ENCODE data around the gene HOXC11. TPM values are rescaled to one million over a fixed set of nuclear protein-coding genes. Genes with fewer than 3 reads are reported as not detected.

HOXC11 gene
- total RNA-seq, 1 donor: under 0.01 TPM

GRCh38 chr12:53956251-53956887, 16.6 kb upstream of the HOXC11 start:
- DNase-seq (ENCODE audit: low read depth in 2 of 3, low spot score in 2 of 3): peak in 2 of 3 donors; percentile 51 to 68

DNA sequence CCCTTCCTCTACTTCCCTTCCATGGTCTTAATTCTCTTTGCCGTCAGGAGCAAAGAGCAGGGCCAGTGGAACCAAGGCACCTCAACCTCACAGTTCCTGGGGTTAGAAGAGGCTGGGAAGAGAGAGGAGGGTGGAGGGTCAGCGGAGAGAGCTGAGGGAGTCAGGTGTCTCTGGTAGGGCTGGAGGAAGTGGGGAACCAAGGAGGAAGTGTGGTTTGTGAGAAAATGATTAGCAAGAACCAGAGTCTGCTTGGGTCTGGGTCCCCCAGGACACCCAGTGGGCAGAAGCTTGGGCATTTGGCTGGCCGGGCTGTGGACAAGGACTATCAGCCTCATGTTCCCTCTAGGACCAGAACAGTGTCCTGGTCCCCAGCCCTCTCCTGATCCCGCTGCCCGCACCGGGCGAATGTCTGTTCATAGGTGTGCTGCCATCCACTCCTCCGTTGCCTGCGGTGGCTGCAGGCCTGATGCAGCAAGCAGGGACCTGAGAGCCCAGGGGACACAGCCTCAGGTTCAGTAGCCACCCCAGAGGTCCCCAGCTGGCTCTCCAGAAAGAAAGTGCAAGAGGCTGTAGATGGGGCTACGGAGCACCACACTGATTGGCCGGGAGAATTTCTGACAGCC, 15.9 kb upstream of the HOXC11 start:
- no peak for DNase-seq (ENCODE audit: low read depth in 2 of 3, low spot score in 2 of 3)

- no peak for DNase-seq (ENCODE audit: low read depth in 2 of 3, low spot score in 2 of 3)
These were observed 14.8 kb upstream of the HOXC11 start for GRCh38 chr12:53958128-53958527.

DNA sequence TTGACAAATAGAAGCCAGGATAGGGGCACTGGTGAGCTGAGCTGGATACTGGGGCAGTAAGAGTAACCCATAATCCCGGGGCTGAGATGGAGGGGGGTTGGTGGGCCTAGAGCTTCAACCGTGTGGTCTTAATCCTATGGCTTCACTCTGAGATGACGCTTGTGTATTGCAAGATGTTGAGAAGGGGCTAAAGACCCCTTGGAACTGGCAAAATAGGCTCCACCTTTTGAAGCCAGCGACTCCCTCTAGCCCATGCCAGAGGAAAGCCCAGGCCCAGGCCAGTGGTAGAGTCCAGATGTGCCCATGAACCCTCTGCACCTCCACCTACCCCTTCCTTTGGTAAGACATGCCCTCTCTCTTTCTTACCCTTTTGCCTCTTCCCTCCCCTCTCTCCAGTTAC, 13.6 kb upstream of the HOXC11 start:
- no peak for DNase-seq (ENCODE audit: low read depth in 2 of 3, low spot score in 2 of 3)

- no peak for DNase-seq (ENCODE audit: low read depth in 2 of 3, low spot score in 2 of 3)
These were observed 12.5 kb upstream of the HOXC11 start for GRCh38 chr12:53960187-53961024.

- DNase-seq (ENCODE audit: low read depth in 2 of 3, low spot score in 2 of 3): no peak
These were observed 11.7 kb upstream of the HOXC11 start for GRCh38 chr12:53961025-53961761.

DNA sequence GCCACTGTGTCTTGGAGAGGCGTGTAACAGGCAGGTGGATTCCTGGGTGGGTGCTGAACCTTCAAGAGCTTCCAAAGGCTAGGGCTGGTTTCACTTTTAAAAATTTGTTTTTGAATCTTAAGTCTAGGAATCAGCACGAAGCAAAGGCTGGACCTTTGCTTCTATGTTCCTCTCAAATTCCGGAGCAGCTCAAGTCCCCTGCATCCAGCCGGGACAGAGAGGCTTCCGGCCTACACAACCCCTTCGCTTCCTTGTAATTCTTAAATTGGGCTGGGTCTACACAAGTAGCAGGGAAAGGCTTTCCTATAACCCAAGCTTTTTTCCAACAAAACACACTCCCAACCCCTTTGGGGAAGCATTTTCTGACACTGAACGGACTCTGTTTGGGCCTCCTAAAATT, 9.9 kb upstream of the HOXC11 start:
- no peak for DNase-seq (ENCODE audit: low read depth in 2 of 3, low spot score in 2 of 3)

- DNase-seq (ENCODE audit: low read depth in 2 of 3, low spot score in 2 of 3): no peak
These were observed 9.3 kb upstream of the HOXC11 start for GRCh38 chr12:53963434-53964314.

DNA sequence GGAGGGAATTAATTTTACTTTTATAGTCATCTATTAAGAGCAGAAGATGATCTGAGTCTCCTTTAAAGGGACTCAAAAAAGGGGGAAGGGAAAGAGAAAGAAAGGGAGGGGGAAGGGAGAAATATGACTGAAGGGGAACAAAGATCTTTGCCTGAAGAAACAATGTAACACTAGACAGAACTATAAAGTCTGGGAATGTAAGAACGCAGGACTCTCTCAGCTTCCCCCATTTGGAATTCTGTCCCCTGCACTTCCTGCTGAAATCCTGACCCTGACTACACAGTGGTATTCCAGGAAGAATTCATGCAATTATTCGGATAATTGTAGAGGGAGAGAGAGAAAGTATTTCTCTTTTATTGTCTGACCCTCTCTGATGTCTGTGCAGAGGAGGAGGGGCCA, 8.6 kb upstream of the HOXC11 start:
- DNase-seq (ENCODE audit: low read depth in 2 of 3, low spot score in 2 of 3): no peak

GRCh38 chr12:53965281-53966084, 7.4 kb upstream of the HOXC11 start:
- no peak for DNase-seq (ENCODE audit: low read depth in 2 of 3, low spot score in 2 of 3)

- DNase-seq (ENCODE audit: low read depth in 2 of 3, low spot score in 2 of 3): no peak
These were observed 6.9 kb upstream of the HOXC11 start for GRCh38 chr12:53966085-53966384.

DNA sequence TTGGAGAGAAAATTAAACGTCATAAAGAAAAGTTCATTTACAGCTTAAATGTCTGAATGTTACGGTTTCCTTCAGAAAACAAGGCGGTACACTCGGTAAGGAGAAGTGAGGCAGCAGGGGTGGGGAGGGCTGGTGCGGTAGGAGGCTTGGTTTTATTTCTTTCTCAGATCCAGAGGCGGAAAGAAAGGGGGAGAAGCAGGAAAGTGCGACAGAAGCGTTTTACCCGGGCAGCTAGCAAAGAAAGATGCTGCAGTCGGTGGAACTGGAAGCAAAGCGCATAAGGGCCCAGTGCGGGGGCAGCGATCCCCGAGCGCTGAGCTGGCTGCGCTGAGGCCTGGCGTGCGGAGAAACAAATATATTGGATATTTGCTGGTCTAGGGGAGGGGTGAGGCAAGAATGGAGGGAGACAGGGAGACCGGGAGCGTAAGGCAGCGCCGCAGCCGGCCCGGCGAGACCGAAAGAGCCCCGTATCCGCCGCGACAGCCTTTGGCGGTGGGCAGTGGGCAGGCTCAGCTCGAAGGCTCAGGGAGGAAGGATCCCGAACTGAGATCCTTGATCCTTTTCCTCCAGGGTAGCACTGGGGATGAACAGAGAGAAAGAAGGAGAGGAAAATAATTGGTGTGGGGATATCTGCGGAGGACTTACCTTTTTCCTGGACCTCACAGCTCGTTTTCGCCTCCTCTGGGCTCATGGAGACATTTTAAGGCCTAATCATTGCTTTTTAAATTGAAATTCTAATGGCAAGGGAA, 6.4 kb upstream of the HOXC11 start:
- no peak for DNase-seq (ENCODE audit: low read depth in 2 of 3, low spot score in 2 of 3)

- no peak for DNase-seq (ENCODE audit: low read depth in 2 of 3, low spot score in 2 of 3)
These were observed 5.5 kb upstream of the HOXC11 start for GRCh38 chr12:53967421-53967925.

- DNase-seq (ENCODE audit: low read depth in 2 of 3, low spot score in 2 of 3): no peak
These were observed 4.5 kb upstream of the HOXC11 start for GRCh38 chr12:53968214-53969127.

GRCh38 chr12:53969588-53970259, 3.2 kb upstream of the HOXC11 start:
- no peak for DNase-seq (ENCODE audit: low read depth in 2 of 3, low spot score in 2 of 3)

- no peak for DNase-seq (ENCODE audit: low read depth in 2 of 3, low spot score in 2 of 3)
These were observed 2.5 kb upstream of the HOXC11 start for GRCh38 chr12:53970451-53970850.

GRCh38 chr12:53971129-53971528, 1.8 kb upstream of the HOXC11 start:
- no peak for DNase-seq (ENCODE audit: low read depth in 2 of 3, low spot score in 2 of 3)

Measured in hematopoietic multipotent progenitor cell (in vitro differentiated cells).